Measurements from ENCODE around the gene PKIG. TPM values are rescaled to one million over a fixed set of nuclear protein-coding genes. Genes with fewer than 3 reads are reported as not detected.
A peak's percentile ranks its signal among the peaks of the same experiment; 100 is the strongest.

The PKIG gene
- total RNA-seq, 4 donors from 2014 or later: 67.1 to 250 (median 145) TPM

DNA sequence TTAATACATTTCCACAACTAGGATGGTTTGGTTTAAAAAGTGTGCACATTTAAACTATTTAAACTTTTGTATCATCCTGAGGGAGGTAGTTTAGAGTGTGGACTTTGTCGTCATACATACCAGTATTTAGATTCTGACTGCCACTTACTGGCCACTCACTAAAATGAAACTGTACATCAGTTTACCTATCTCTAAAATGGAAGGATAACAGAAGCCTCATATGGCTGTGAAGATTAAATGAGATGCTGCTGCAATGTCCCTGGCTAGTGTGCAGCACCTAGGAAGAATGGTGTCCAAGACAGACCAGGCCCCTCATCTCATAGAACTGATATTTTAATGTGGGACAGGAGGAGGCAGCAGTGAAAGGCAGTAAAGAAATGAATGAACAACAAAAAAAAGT is 12.0 kb upstream of the PKIG start:
- Histone ChIP-seq H3K4me3 (no peak overlapping the region), H3K36me3 (no peaks in the 10 kb centered on the region), H3K27me3 (no peaks in the 10 kb centered on the region), H3K27ac (no peak overlapping the region), H3K9me3 (no peaks in the 10 kb centered on the region), H3K4me1 (peaks cover 0 to 3% of the 10 kb centered on the region in 2 donors)
- DNase-seq: no peak
- intact Hi-C loops (cut with DNase I; ENCODE audit: low total_unique reads): loop anchor here (10.0 kb wide), 1 partner anchor 246 kb away; no protein-coding TSS in a partner anchor
- TF ChIP-seq POLR2A (IDR thresholded peaks at IDR 0.05) (no peak), CTCF (IDR thresholded peaks at IDR 0.05) (no peak)

DNA sequence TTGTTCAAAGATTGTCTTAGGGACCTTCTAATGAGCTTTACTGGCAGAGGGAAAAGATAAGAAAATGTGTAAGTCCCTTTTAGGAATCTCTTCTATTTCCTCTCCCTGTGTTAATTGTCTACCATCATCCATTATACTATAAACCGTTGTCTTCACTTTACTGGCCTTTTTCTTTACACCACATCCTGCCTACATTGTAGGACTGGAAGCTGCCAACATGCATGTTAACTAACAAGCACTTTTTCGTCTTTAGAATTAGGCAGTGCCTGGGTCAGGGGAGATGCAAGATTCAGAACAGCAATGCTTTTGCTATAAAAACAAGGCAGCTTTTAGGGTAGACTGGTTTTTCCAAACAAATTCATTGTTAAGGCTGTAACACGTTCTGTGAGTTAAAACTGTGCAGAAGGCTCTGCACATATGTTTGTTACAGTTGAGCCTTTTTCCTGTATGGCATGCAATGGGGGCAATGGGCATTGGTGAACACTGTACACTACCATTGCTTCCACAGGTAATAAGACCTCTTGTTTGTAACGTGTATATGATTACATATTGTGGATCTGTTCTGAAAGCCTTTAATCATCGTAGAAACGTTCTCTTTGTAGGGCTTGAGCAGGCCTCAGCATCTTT is 10.9 kb upstream of the PKIG start:
- no peaks in the 10 kb centered on the region for H3K9me3 ChIP-seq
- H3K27ac ChIP-seq: peak overlapping the region; percentile 87 to 97
- TF ChIP-seq POLR2A (IDR thresholded peaks at IDR 0.05) (no peak), CTCF (IDR thresholded peaks at IDR 0.05) (no peak)
- no peaks in the 10 kb centered on the region for H3K27me3 ChIP-seq
- intact Hi-C loops (cut with DNase I; ENCODE audit: low total_unique reads): loop anchor here (10.0 kb wide), 1 partner anchor 247 kb away; no protein-coding TSS in a partner anchor
- no peaks in the 10 kb centered on the region for H3K36me3 ChIP-seq
- no peak overlapping the region for H3K4me3 ChIP-seq
- H3K4me1 ChIP-seq: peaks cover 0 to 3% of the 10 kb centered on the region in 2 donors
- DNase-seq: no peak

DNA sequence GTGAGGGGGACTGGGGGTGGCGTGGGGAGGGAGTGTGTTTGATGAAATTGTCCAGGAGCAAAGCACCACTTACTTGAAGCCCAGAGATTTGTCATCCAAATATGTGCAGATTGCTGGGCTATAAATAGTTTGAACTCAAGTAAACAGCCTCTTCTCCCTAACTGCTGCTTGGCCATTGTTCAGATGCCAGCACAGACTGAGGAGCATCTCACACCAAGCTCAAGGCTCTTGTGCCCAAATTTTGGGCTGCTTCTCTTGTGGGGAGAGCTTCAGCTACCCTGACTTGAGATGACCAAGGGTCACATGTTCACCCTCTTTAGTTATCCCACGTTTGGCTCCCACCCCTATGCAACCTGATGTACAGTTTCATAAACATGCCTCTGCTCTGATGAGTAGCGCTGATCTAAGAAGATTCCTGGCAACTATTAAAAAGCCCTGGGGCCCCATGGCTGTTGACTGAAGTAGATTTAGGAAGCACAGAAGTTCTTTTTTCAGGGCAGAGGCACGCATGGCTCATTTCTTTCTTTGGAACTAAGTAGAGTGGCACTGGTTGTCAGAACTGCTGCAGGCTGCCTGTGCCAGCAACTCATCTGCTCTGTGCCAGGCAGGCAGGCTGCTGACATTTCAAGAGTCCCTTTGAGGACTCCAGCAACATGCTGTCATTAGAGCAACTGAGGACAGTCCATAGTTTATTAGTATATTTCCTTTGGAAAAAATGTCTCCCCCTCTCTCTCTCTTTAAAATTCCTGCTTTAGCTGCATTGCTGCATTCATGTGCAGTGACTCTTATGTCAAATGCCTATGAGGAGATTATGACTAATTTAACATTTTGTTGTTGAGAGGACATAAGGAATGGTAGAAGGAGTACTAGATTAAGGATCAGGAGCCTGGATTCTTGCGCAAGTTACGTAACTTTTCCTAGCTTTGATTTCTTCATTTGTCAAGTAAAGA is 9.6 kb upstream of the PKIG start:
- no peak overlapping the region for H3K4me3 ChIP-seq
- H3K4me1 ChIP-seq: peaks cover 0 to 3% of the 10 kb centered on the region in 2 donors
- H3K27me3 ChIP-seq: no peaks in the 10 kb centered on the region
- intact Hi-C loops (cut with DNase I; ENCODE audit: low total_unique reads): loop anchor here (10.0 kb wide), 1 partner anchor 248 kb away; no protein-coding TSS in a partner anchor
- peak overlapping the region; percentile 87 to 97 for H3K27ac ChIP-seq
- no peaks in the 10 kb centered on the region for H3K9me3 ChIP-seq
- peak; percentile 43 to 67 for DNase-seq
- H3K36me3 ChIP-seq: no peaks in the 10 kb centered on the region
- TF ChIP-seq POLR2A (IDR thresholded peaks at IDR 0.05): no peak
- TF ChIP-seq CTCF (IDR thresholded peaks at IDR 0.05): no peak

- no peaks in the 10 kb centered on the region for H3K36me3 ChIP-seq
- no peak for DNase-seq
- no peaks in the 10 kb centered on the region for H3K9me3 ChIP-seq
- peak overlapping the region; percentile 87 to 97 for H3K27ac ChIP-seq
- peaks cover 0 to 3% of the 10 kb centered on the region in 2 donors for H3K4me1 ChIP-seq
- H3K27me3 ChIP-seq: no peaks in the 10 kb centered on the region
- TF ChIP-seq POLR2A (IDR thresholded peaks at IDR 0.05) (no peak), CTCF (IDR thresholded peaks at IDR 0.05) (no peak)
- intact Hi-C loops (cut with DNase I; ENCODE audit: low total_unique reads): loop anchor here (10.0 kb wide), 1 partner anchor 249 kb away; no protein-coding TSS in a partner anchor
- no peak overlapping the region for H3K4me3 ChIP-seq
These were observed 8.9 kb upstream of the PKIG start for GRCh38 chr20:44573501-44573869.
